SJSA1 (cell line): ENCODE measurements around the gene PTPRM. TPM values are rescaled to one million over a fixed set of nuclear protein-coding genes. Genes with fewer than 3 reads are reported as not detected.

Experiments used
- DNase-seq, 2 experiments: peaks; one replicate each; pipeline ENCODE4 v3.0.0-alpha.2; 2015 to 2020; ENCODE audit warnings: low spot score in 2 of 2, low read depth in 1 of 2
- H3K27ac ChIP-seq: fragments of 250-450 bp; sonication (Bioruptor Pico); 2 replicates; pipeline ENCODE4 v1.5.1; 2020; ENCODE audit warnings: mild to moderate bottlenecking, moderate library complexity
- H3K27me3 ChIP-seq: fragments of 250-450 bp; sonication (Bioruptor Pico); replicated peaks from 2 replicates; pipeline ENCODE4 v1.5.1; 2020; ENCODE audit warnings: mild to moderate bottlenecking, moderate library complexity
- H3K36me3 ChIP-seq: fragments of 250-450 bp; sonication (Bioruptor Pico); 2 replicates; pipeline ENCODE4 v1.5.1; 2020; ENCODE audit warnings: mild to moderate bottlenecking
- H3K4me1 ChIP-seq: fragments of 250-450 bp; sonication (Bioruptor Pico); replicated peaks from 2 replicates; pipeline ENCODE4 v1.6.1; 2021; ENCODE audit warnings: mild to moderate bottlenecking
- H3K4me3 ChIP-seq: fragments of 250-450 bp; sonication (Bioruptor Pico); 2 replicates; pipeline ENCODE4 v1.5.1; 2020; ENCODE audit warnings: mild to moderate bottlenecking
- H3K9me3 ChIP-seq: fragments of 250-450 bp; sonication (Bioruptor Pico); replicated peaks from 2 replicates; pipeline ENCODE4 v1.5.1; 2020; ENCODE audit warnings: mild to moderate bottlenecking
- total RNA-seq: library from RNA; depleted of rRNA; stranded (reverse); fragments of >200 nt; shearing (Covaris generic); gene quantifications from 2 replicates; pipeline ENCODE4 v1.2.3, GENCODE V29; 2014

Gene PTPRM
- total RNA-seq, 1 experiment from 2014 or later: 68.3 TPM

DNA sequence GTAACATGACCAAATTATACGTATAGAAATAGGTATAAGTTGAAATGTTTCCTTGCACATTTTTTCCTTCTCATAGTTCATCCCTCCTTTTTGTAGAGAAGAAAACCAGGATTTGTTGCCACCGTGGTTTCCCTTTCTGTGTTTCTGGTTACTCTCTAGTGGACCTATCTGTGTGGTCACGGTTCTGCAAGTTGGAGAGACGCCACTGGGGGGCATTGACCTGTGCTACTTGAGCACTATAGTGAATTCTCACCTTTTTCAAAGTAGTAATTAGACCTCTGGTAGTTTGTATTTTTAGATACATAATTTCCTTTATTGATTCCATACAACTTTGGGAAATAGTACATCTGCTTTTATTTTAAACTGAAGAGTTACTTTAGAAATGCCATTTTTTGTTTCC, 444.8 kb downstream of the PTPRM start:
- H3K36me3 ChIP-seq: no peaks in the 10 kb centered on the region
- no peaks in the 10 kb centered on the region for H3K9me3 ChIP-seq
- peaks cover 25% of the 10 kb centered on the region for H3K4me1 ChIP-seq
- DNase-seq: no peak
- no peaks in the 10 kb centered on the region for H3K27me3 ChIP-seq
- H3K4me3 ChIP-seq: no peak overlapping the region
- no peak overlapping the region for H3K27ac ChIP-seq

DNA sequence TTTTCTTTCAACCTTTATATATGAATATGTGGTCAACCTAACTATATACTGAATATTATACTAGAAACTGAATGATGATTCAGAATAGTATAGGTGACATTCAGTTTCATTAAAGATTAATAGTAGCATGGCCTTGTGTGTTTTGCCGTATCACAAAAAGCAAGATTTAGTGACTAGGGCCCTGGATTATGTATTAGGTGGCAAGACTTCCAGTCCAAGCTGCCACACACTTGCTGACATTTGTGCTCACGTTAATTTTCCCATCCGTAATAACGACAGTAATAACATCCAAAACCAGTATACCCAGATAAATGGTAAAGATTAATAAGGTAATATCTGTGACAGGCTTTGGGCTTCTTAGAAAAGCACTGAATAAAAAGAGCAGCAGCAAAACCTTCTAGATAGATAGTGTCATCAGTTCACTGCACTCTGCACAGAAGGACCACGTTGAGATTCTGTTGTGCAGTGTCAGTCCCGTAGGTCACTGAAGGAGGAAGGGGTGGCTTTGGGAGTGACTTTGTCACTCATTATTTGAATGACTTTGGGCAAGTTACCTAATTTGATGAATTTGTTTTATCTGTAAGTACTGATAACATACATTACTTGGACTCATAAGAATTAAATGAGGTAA, 451.7 kb downstream of the PTPRM start:
- Histone ChIP-seq H3K4me1 (peaks cover 10% of the 10 kb centered on the region), H3K9me3 (no peaks in the 10 kb centered on the region), H3K36me3 (no peaks in the 10 kb centered on the region), H3K27ac (no peak overlapping the region), H3K27me3 (no peaks in the 10 kb centered on the region), H3K4me3 (no peak overlapping the region)
- DNase-seq: no peak

DNA sequence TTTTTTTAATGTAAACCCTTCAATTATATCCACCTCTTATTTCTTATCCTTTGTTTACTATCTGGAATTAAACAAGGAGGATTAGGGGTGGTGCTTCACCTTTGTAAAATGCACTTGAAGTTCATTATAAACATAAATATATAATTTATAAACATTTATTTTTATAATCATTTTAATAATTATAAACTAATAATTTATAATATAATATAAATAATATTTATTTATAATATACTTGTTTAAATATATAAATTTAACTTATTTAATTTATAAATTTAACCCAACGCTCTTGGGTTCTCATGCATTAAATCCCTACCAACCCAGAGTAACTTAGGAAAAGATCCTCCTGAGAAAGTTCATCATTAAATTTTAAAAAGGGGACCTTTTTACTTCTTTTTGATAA, 452.5 kb downstream of the PTPRM start:
- Histone ChIP-seq H3K36me3 (no peaks in the 10 kb centered on the region), H3K9me3 (no peaks in the 10 kb centered on the region)

DNA sequence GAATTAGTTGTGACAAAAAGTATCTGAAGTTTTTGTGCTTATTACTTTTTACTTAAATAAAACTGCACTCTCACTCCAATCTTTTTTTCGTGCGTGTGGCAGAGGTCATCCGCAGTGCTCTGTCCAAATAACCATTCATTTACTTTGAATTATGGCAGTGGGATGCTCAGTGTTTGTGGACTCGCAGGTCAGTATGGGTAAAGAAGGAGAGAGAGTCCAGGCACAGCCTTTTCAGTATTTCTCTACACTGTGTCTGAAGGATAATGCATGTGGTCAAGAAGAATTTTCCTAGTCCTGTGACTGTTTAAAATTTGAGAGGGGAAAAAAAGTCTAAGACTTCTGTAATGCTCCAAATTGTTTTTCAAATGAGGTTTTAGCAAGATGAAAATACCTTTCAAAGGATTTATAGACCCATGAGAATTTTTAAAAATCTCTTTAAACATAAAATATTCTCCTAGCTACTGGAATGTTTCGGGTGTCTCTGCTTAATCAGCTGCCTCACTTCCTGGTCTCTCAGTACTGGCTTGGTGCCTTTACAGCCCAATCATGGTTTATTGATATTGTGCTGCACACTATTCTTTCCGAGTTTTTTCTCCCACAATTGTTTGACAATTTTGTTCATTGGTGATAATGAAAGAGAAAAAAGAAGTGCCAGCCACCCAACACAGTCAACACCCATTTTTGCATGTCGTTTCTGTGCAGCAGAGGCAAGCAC, 453.2 kb downstream of the PTPRM start:
- no peak overlapping the region for H3K27ac ChIP-seq
- H3K36me3 ChIP-seq: no peaks in the 10 kb centered on the region
- H3K4me3 ChIP-seq: no peak overlapping the region
- H3K27me3 ChIP-seq: no peaks in the 10 kb centered on the region
- H3K4me1 ChIP-seq: peaks cover 10% of the 10 kb centered on the region
- DNase-seq: no peak
- no peaks in the 10 kb centered on the region for H3K9me3 ChIP-seq

More for the DNA sequence above, 452.5 kb downstream of the PTPRM start:
- no peak for DNase-seq
- no peaks in the 10 kb centered on the region for H3K27me3 ChIP-seq
- peaks cover 10% of the 10 kb centered on the region for H3K4me1 ChIP-seq
- no peak overlapping the region for H3K4me3 ChIP-seq
- H3K27ac ChIP-seq: no peak overlapping the region

- DNase-seq: no peak
- no peak overlapping the region for H3K4me3 ChIP-seq
- no peaks in the 10 kb centered on the region for H3K9me3 ChIP-seq
- no peaks in the 10 kb centered on the region for H3K4me1 ChIP-seq
- H3K27ac ChIP-seq: no peak overlapping the region
- H3K36me3 ChIP-seq: no peaks in the 10 kb centered on the region
- no peaks in the 10 kb centered on the region for H3K27me3 ChIP-seq
Observed at GRCh38 chr18:8029061-8029460, 461.9 kb downstream of the PTPRM start.

DNA sequence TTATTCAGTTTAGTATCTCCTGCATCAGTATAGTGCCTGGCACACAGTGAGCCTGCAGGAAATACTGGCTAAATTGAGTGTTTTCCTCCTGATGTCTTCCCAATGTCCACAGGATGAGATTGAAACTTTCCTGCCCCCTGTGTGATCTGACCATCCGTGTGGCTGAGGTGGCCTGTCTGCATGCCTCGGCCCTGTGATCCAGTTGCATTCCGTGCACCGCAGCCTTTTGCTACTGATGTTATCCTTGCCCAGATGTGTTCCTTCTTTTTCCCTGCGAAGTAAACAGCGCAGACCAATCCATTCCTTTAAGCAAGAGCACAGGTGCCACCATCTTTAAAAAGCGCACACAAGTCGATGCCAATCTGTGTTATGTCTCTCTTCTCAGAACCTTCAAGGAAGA, 462.6 kb downstream of the PTPRM start:
- no peaks in the 10 kb centered on the region for H3K4me1 ChIP-seq
- H3K9me3 ChIP-seq: no peaks in the 10 kb centered on the region
- no peaks in the 10 kb centered on the region for H3K27me3 ChIP-seq
- no peak overlapping the region for H3K4me3 ChIP-seq
- no peak for DNase-seq
- no peaks in the 10 kb centered on the region for H3K36me3 ChIP-seq
- no peak overlapping the region for H3K27ac ChIP-seq

DNA sequence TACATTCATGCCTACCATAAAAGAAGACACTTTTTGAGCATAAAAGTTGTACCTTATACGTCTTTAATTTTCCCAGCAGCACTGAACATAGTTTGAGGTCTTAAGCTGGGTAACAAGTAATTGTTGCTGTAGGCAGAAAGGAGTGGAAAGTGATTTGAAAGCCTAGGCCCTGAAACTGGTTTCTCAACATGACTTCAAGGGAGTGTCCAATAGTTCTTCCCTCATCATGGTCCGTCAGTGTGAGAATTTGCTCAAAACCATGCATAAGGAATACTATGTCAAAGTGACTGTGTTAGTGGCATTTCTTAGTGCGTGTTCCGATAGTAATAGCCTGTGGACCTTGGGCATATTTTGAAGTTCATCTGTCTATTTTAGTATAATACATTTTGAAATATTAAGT, 463.1 kb downstream of the PTPRM start:
- Histone ChIP-seq H3K4me3 (no peak overlapping the region), H3K27me3 (no peaks in the 10 kb centered on the region), H3K27ac (no peak overlapping the region), H3K4me1 (no peaks in the 10 kb centered on the region), H3K9me3 (no peaks in the 10 kb centered on the region), H3K36me3 (no peaks in the 10 kb centered on the region)
- DNase-seq: no peak

DNA sequence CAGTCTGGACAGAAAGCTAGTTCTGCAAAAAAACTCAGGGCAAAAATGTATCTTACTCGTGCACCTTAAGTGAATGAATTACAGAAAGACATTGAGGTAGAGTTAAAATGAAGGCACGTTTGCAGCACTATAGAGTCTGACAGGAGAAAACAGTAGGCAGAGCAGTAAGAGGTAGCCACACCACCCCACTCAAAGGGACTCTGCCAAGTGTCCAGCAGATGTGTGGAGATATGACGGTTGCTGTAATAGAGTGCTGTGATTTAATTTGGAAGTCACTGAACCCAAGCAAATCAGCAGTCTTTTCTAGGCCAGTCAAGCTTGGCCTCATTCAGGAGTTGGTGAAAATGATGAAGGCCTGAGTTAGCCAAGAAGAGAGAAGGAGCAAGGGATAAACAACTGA, 464.4 kb downstream of the PTPRM start:
- H3K9me3 ChIP-seq: no peaks in the 10 kb centered on the region
- no peak overlapping the region for H3K27ac ChIP-seq
- no peaks in the 10 kb centered on the region for H3K4me1 ChIP-seq
- H3K4me3 ChIP-seq: no peak overlapping the region
- H3K36me3 ChIP-seq: no peaks in the 10 kb centered on the region
- H3K27me3 ChIP-seq: no peaks in the 10 kb centered on the region
- DNase-seq: no peak

GRCh38 chr18:8034674-8035073, 467.6 kb downstream of the PTPRM start:
- H3K4me3 ChIP-seq: no peak overlapping the region
- no peaks in the 10 kb centered on the region for H3K27me3 ChIP-seq
- DNase-seq: no peak
- no peak overlapping the region for H3K27ac ChIP-seq
- H3K9me3 ChIP-seq: no peaks in the 10 kb centered on the region
- no peaks in the 10 kb centered on the region for H3K36me3 ChIP-seq
- H3K4me1 ChIP-seq: no peaks in the 10 kb centered on the region; the same call in 1 of the 2 replicates

DNA sequence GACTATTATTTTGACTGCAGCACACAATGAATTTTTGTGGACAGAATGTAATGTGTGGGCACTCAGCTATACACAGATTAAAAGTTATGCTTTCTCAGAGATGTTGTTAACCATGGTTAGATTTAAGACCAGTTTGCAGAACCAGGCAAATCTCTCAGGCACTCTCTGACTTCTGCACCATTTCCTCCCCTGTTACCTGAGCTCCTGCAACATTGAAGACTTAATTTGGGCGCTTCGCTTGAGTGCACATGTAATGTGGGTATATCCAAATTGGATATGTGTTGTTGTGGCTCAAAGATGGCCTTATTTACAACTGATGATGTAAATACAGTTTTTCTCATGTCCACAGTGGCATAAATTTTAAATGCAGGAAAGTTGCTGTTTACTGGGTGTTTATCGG, 469.4 kb downstream of the PTPRM start:
- H3K4me1 ChIP-seq: no peaks in the 10 kb centered on the region; the same call in 1 of the 2 replicates
- no peaks in the 10 kb centered on the region for H3K27me3 ChIP-seq
- no peaks in the 10 kb centered on the region for H3K36me3 ChIP-seq
- DNase-seq: no peak
- no peak overlapping the region for H3K27ac ChIP-seq
- no peaks in the 10 kb centered on the region for H3K9me3 ChIP-seq
- H3K4me3 ChIP-seq: no peak overlapping the region

GRCh38 chr18:8037296-8037695, 470.2 kb downstream of the PTPRM start:
- no peaks in the 10 kb centered on the region for H3K9me3 ChIP-seq
- H3K4me3 ChIP-seq: no peak overlapping the region
- no peaks in the 10 kb centered on the region for H3K36me3 ChIP-seq
- no peak overlapping the region for H3K27ac ChIP-seq
- no peak for DNase-seq
- H3K4me1 ChIP-seq: no peaks in the 10 kb centered on the region; the same call in 1 of the 2 replicates
- no peaks in the 10 kb centered on the region for H3K27me3 ChIP-seq

DNA sequence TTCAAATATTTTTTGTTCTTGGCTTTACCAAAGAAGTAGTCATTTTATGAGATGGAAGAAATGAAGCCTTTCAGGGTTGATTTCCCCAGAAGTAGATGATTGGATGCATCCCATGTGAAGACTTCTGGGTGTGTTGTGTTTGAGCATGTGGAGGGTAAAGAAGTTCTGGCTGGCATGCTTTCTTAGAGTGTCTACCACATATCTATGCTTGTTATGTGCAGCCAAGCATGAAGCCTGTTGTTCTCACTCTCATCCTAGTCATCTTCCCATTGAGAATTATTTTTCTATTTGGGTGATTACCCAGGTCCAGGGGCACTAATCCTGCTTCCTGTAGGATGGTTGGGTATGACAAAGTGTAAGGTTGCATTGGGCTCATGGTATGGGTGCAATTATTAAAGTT, 472.9 kb downstream of the PTPRM start:
- no peak overlapping the region for H3K4me3 ChIP-seq
- no peak overlapping the region for H3K27ac ChIP-seq
- DNase-seq: no peak

DNA sequence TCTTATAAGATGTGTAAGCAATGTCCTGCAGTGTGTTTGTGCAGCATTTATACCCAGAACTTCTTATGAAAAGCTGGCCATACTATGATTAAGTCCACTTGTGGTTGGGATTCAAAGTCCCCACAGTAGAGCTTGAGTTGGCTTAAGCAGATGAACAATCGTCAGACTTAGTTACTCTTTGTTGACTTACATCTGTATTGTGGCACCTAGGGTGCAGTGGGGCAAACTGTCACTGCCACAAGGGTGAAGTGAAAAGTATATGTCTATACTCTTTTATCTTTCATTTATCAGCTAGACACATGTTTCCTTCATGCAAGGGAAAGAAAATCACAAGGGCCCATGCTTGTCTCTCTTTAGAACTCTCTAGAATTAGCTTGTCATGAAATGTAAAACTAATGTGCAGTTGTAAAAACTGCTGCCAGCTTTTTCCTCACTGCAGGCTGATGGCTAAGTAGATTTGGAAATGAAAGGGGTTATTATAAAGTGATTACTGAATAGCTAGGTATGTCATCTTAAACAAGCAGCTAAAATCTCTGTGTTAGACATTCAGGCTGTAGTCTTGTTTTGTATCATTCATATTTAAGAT, 474.5 kb downstream of the PTPRM start:
- DNase-seq: no peak
- Histone ChIP-seq H3K36me3 (no peaks in the 10 kb centered on the region), H3K27me3 (no peaks in the 10 kb centered on the region), H3K9me3 (no peaks in the 10 kb centered on the region), H3K4me3 (no peak overlapping the region), H3K4me1 (peaks cover 6% of the 10 kb centered on the region), H3K27ac (no peak overlapping the region)

More for the DNA sequence above, 472.9 kb downstream of the PTPRM start:
- no peaks in the 10 kb centered on the region for H3K9me3 ChIP-seq
- no peaks in the 10 kb centered on the region for H3K36me3 ChIP-seq
- no peaks in the 10 kb centered on the region; the same call in 1 of the 2 replicates for H3K4me1 ChIP-seq
- H3K27me3 ChIP-seq: no peaks in the 10 kb centered on the region

DNA sequence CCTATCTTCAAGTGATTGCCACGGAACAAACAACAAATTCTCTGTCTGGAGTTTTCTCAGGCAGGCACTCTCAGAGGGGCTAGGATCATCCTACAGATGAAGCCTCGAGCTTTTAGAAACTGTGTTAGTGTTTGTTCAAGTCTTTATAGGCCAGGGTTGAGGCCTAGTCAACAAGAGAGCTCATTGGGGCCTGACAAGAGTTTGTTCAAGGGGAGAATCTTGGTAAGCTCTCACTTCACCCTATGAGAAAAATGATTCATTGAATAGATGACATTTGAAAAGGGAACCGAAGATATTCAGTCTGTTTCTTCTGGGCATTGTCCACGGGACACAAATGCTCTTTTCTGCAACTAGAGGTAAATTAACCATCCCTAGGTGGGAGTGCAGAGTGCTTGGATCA, 476.9 kb downstream of the PTPRM start:
- Histone ChIP-seq H3K4me1 (peaks cover 8% of the 10 kb centered on the region), H3K36me3 (no peaks in the 10 kb centered on the region), H3K4me3 (no peak overlapping the region), H3K27ac (no peak overlapping the region), H3K27me3 (no peaks in the 10 kb centered on the region), H3K9me3 (no peaks in the 10 kb centered on the region)
- no peak for DNase-seq
